Naive thymus-derived CD8-positive, alpha-beta T cell (primary cell): ENCODE measurements around the gene HOXC13. TPM values are rescaled to one million over a fixed set of nuclear protein-coding genes. Genes with fewer than 3 reads are reported as not detected.

ENCODE experiments used
- ATAC-seq, 2 donors: fragments of 150-1000 bp; cut with Tn5 transposase in 1 of 2; sonication (Bioruptor Pico), chemical (Tn5 transposase) in 1 of 2; 1 replicate in 1 of 2; 2 replicates in 1 of 2; pipeline ENCODE4 v1.10.0; 2021; ENCODE audit warnings: mild to moderate bottlenecking in 2 of 2, moderate library complexity in 2 of 2
- POLR2A ChIA-PET: fragments of 350-600 bp; sonication (Branson Sonifier 250); formaldehyde crosslinking; loops from one replicate; lab custom pipeline; 2021; ENCODE audit warnings: antibody characterized with exemption; lab: Charles Lee
- DNase-seq, 10 donors: peaks; one replicate each; pipeline versions ENCODE4 v3.0.0 to v3.0.0-alpha.2; 2020 to 2022
- H3K27ac Mint-ChIP-seq, 10 donors: one replicate each; pipeline ENCODE4 v1.8.0; 2020 to 2022; ENCODE audit warnings: mild to moderate bottlenecking in 10 of 10, mixed read lengths in 10 of 10, moderate library complexity in 4 of 10, inconsistent platforms in 1 of 10
- H3K27me3 Mint-ChIP-seq, 5 donors: one replicate each; pipeline ENCODE4 v1.8.0; 2021 to 2022; ENCODE audit warnings: mixed read lengths in 5 of 5
- H3K36me3 Mint-ChIP-seq, 3 donors: one replicate each; pipeline ENCODE4 v1.8.0; 2020 to 2022; ENCODE audit warnings: mixed read lengths in 3 of 3, mild to moderate bottlenecking in 2 of 3, inconsistent platforms in 1 of 3
- H3K4me1 Mint-ChIP-seq, 4 donors: one replicate each; pipeline ENCODE4 v1.8.0; 2021 to 2022; ENCODE audit warnings: mixed read lengths in 4 of 4
- H3K4me3 Mint-ChIP-seq, 10 donors: one replicate each; pipeline ENCODE4 v1.8.0; 2020 to 2022; ENCODE audit warnings: mild to moderate bottlenecking in 10 of 10, mixed read lengths in 10 of 10, moderate library complexity in 6 of 10, inconsistent platforms in 1 of 10
- H3K9me3 Mint-ChIP-seq, 9 donors: one replicate each; pipeline ENCODE4 v1.8.0; 2020 to 2022; ENCODE audit warnings: mixed read lengths in 9 of 9, mild to moderate bottlenecking in 3 of 9, inconsistent platforms in 1 of 9, moderate library complexity in 1 of 9
- polyA plus RNA-seq, 3 donors: library from polyadenylated mRNA; unstranded; fragments of 300-500 nt; fragmentation: Illumina TruSeq; gene quantifications; one replicate each; pipeline ENCODE4 v1.2.3, GENCODE V29; 2021
- total RNA-seq, 8 experiments: library from RNA in 2 of 8; stranded (reverse) in 2 of 8; gene quantifications; one replicate each; pipeline ENCODE4 v1.2.3 and lab custom pipeline; 2021 to 2026

Gene HOXC13
- total and polyA plus RNA-seq, 5 experiments from 2014 or later = not detected

GRCh38 chr12:53989227-53990113 is 50.8 kb downstream of the HOXC13 start:
- ATAC-seq (peak in 1 of 2 donors; percentile 39), DNase-seq (peak in 3 of 10 donors; percentile 43 to 62 (median 44))
- H3K27me3 Mint-ChIP-seq = peaks cover 78 to 99% (median 87%) of the 10 kb centered on the region in 5 donors
- peaks cover 0 to 13% (median 0%) of the 10 kb centered on the region in 3 donors for H3K36me3 Mint-ChIP-seq
- H3K4me1 Mint-ChIP-seq = peaks cover 36 to 58% (median 41%) of the 10 kb centered on the region in 4 donors
- peak overlapping the region in 1 of 10 donors; percentile 68 for H3K27ac Mint-ChIP-seq
- POLR2A ChIA-PET = interaction anchor here (1.1 kb wide), 1 partner anchor 8 kb away, joined by 4 read pairs; no protein-coding TSS in a partner anchor
- H3K9me3 Mint-ChIP-seq = peaks cover 0 to 15% (median 0%) of the 10 kb centered on the region in 9 donors
- peak overlapping the region in 9 of 10 donors; percentile 25 to 80 (median 55) for H3K4me3 Mint-ChIP-seq

GRCh38 chr12:53990311-53991076 is 51.9 kb downstream of the HOXC13 start:
- Mint-ChIP-seq H3K36me3 (peaks cover 0 to 11% (median 0%) of the 10 kb centered on the region in 3 donors), H3K27me3 (peaks cover 78 to 100% (median 87%) of the 10 kb centered on the region in 5 donors), H3K4me3 (peak overlapping the region in 3 of 10 donors; percentile 7 to 26 (median 25)), H3K9me3 (peaks cover 0 to 10% (median 0%) of the 10 kb centered on the region in 9 donors), H3K27ac (no peak overlapping the region), H3K4me1 (peaks cover 39 to 59% (median 42%) of the 10 kb centered on the region in 4 donors)
- POLR2A ChIA-PET = no interaction called here
- no peak for DNase-seq
- ATAC-seq = no peak

- Mint-ChIP-seq H3K27me3 (peaks cover 77 to 100% (median 89%) of the 10 kb centered on the region in 5 donors), H3K4me3 (peak overlapping the region in 2 of 10 donors; percentile 19 to 40), H3K36me3 (peaks cover 0 to 8% (median 0%) of the 10 kb centered on the region in 3 donors), H3K27ac (peak overlapping the region in 1 of 10 donors; percentile 24), H3K4me1 (peaks cover 40 to 61% (median 44%) of the 10 kb centered on the region in 4 donors), H3K9me3 (peaks cover 0 to 9% (median 0%) of the 10 kb centered on the region in 9 donors)
- ATAC-seq (no peak), DNase-seq (no peak)
- POLR2A ChIA-PET = no interaction called here
These were observed 52.4 kb downstream of the HOXC13 start for GRCh38 chr12:53991077-53991460.

- Mint-ChIP-seq H3K4me3 (peak overlapping the region in 1 of 10 donors; percentile 72), H3K27ac (no peak overlapping the region), H3K4me1 (peaks cover 35 to 74% (median 45%) of the 10 kb centered on the region in 4 donors), H3K9me3 (peaks cover 0 to 9% (median 0%) of the 10 kb centered on the region in 9 donors), H3K27me3 (peaks cover 68 to 100% (median 86%) of the 10 kb centered on the region in 5 donors), H3K36me3 (peaks cover 0 to 8% (median 0%) of the 10 kb centered on the region in 3 donors)
- POLR2A ChIA-PET = interaction anchor here (0.6 to 1.0 kb wide), 2 partner anchors 67 to 1761 kb away, joined by 4 to 7 read pairs; no protein-coding TSS in a partner anchor
- DNase-seq (no peak), ATAC-seq (no peak)
These were observed 53.8 kb downstream of the HOXC13 start for GRCh38 chr12:53992377-53992889.

GRCh38 chr12:53993162-53994008 is 54.8 kb downstream of the HOXC13 start:
- POLR2A ChIA-PET = no interaction called here
- peaks cover 65 to 100% (median 86%) of the 10 kb centered on the region in 5 donors for H3K27me3 Mint-ChIP-seq
- H3K4me3 Mint-ChIP-seq = peak overlapping the region in 9 of 10 donors; percentile 33 to 84 (median 64)
- peaks cover 36 to 76% (median 49%) of the 10 kb centered on the region in 4 donors for H3K4me1 Mint-ChIP-seq
- peak overlapping the region in 3 of 10 donors; percentile 47 to 87 (median 60) for H3K27ac Mint-ChIP-seq
- peaks cover 0 to 5% (median 0%) of the 10 kb centered on the region in 9 donors for H3K9me3 Mint-ChIP-seq
- ATAC-seq = no peak
- no peak for DNase-seq
- peaks cover 0 to 13% (median 0%) of the 10 kb centered on the region in 3 donors for H3K36me3 Mint-ChIP-seq

GRCh38 chr12:53994009-53994263 is 55.3 kb downstream of the HOXC13 start:
- peaks cover 0 to 5% (median 0%) of the 10 kb centered on the region in 9 donors for H3K9me3 Mint-ChIP-seq
- H3K4me1 Mint-ChIP-seq = peaks cover 37 to 75% (median 50%) of the 10 kb centered on the region in 4 donors
- peaks cover 66 to 100% (median 87%) of the 10 kb centered on the region in 5 donors for H3K27me3 Mint-ChIP-seq
- POLR2A ChIA-PET = no interaction called here
- ATAC-seq = no peak
- peaks cover 0 to 13% (median 4%) of the 10 kb centered on the region in 3 donors for H3K36me3 Mint-ChIP-seq
- no peak for DNase-seq
- H3K4me3 Mint-ChIP-seq = peak overlapping the region; percentile 33 to 84 (median 63)
- H3K27ac Mint-ChIP-seq = peak overlapping the region in 3 of 10 donors; percentile 60 to 91 (median 87)

GRCh38 chr12:53994264-53995001 is 55.8 kb downstream of the HOXC13 start:
- H3K36me3 Mint-ChIP-seq = peaks cover 0 to 13% (median 4%) of the 10 kb centered on the region in 3 donors
- H3K27ac Mint-ChIP-seq = peak overlapping the region in 2 of 10 donors; percentile 87 to 91
- H3K27me3 Mint-ChIP-seq = peaks cover 64 to 100% (median 85%) of the 10 kb centered on the region in 5 donors
- peaks cover 0 to 5% (median 0%) of the 10 kb centered on the region in 9 donors for H3K9me3 Mint-ChIP-seq
- POLR2A ChIA-PET = interaction anchor here (1.7 kb wide), 1 partner anchor 12 kb away, joined by 5 read pairs; no protein-coding TSS in a partner anchor
- ATAC-seq = no peak
- H3K4me3 Mint-ChIP-seq = peak overlapping the region; percentile 73 to 93 (median 80)
- no peak for DNase-seq
- peaks cover 33 to 72% (median 46%) of the 10 kb centered on the region in 4 donors for H3K4me1 Mint-ChIP-seq

- H3K4me1 Mint-ChIP-seq = peaks cover 30 to 72% (median 45%) of the 10 kb centered on the region in 4 donors
- peak overlapping the region; percentile 67 to 93 (median 80) for H3K4me3 Mint-ChIP-seq
- H3K36me3 Mint-ChIP-seq = peaks cover 0 to 13% (median 4%) of the 10 kb centered on the region in 3 donors
- DNase-seq = no peak
- peak overlapping the region in 1 of 10 donors; percentile 44 for H3K27ac Mint-ChIP-seq
- ATAC-seq = peak; percentile 24
- H3K27me3 Mint-ChIP-seq = peaks cover 59 to 100% (median 82%) of the 10 kb centered on the region in 5 donors
- POLR2A ChIA-PET = interaction anchor here (1.7 kb wide), 1 partner anchor 12 kb away, joined by 5 read pairs; no protein-coding TSS in a partner anchor
- peaks cover 0 to 5% (median 0%) of the 10 kb centered on the region in 9 donors for H3K9me3 Mint-ChIP-seq
These were observed 56.4 kb downstream of the HOXC13 start for GRCh38 chr12:53995002-53995377.

GRCh38 chr12:53995378-53996239 is 57.0 kb downstream of the HOXC13 start:
- peaks cover 54 to 100% (median 79%) of the 10 kb centered on the region in 5 donors for H3K27me3 Mint-ChIP-seq
- DNase-seq = no peak
- peak; percentile 32 to 41 for ATAC-seq
- peaks cover 0 to 13% (median 4%) of the 10 kb centered on the region in 3 donors for H3K36me3 Mint-ChIP-seq
- peak overlapping the region; percentile 73 to 93 (median 82) for H3K4me3 Mint-ChIP-seq
- POLR2A ChIA-PET = interaction anchor here (0.9 to 1.7 kb wide), 2 partner anchors 11 to 14 kb away, joined by 4 to 5 read pairs; no protein-coding TSS in a partner anchor
- H3K9me3 Mint-ChIP-seq = peaks cover 0 to 5% (median 0%) of the 10 kb centered on the region in 9 donors
- H3K27ac Mint-ChIP-seq = peak overlapping the region in 1 of 10 donors; percentile 44
- peaks cover 24 to 72% (median 44%) of the 10 kb centered on the region in 4 donors for H3K4me1 Mint-ChIP-seq
